GM12874 (cell line): ENCODE measurements around the gene NEO1.

ENCODE experiments used
- CTCF ChIP-seq: IDR thresholded peaks from 2 replicates; pipeline ENCODE4 v1.5.1; 2011; ENCODE audit warnings: low read depth, mild to moderate bottlenecking, control low read depth, low read length, moderate library complexity; ENCODE audit not compliant: insufficient read depth

Gene NEO1

GRCh38 chr15:73237910-73238309 is 185.6 kb downstream of the NEO1 start:
- no peak for TF ChIP-seq CTCF

GRCh38 chr15:73239564-73240215 is 187.4 kb downstream of the NEO1 start:
- 0 out of 2 replicates have a peak, but pooled peaks have one; percentile 9 for TF ChIP-seq CTCF

- TF ChIP-seq CTCF: peak; percentile 66
Observed at GRCh38 chr15:73240866-73241499, 188.7 kb downstream of the NEO1 start.

- TF ChIP-seq CTCF: peak; percentile 48; the same call in 1 of the 2 replicates
Observed at GRCh38 chr15:73244333-73244732, 192.1 kb downstream of the NEO1 start.

GRCh38 chr15:73246439-73246838 is 194.2 kb downstream of the NEO1 start:
- TF ChIP-seq CTCF: no peak

GRCh38 chr15:73246898-73247297 is 194.6 kb downstream of the NEO1 start:
- no peak for TF ChIP-seq CTCF

- TF ChIP-seq CTCF: no peak
Observed at GRCh38 chr15:73247331-73247730, 195.1 kb downstream of the NEO1 start.
